NCI-H748 treated with DMSO at 0.1 percent for 48 hours (cell line): ENCODE measurements around the gene TMC2.
"Not testable (repeated sequence)": the region's sequence is repeated elsewhere in the genome, so short reads cannot be mapped to it uniquely, and the experiment has no call there.

Source experiments
- DNase-seq: peaks from one replicate; lab custom pipeline; 2025; lab: John Stamatoyannopoulos, UW

Gene TMC2

GRCh38 chr20:2663364-2663886 is 127.1 kb downstream of the TMC2 start:
- DNase-seq: no peak

- peak; percentile 96 for DNase-seq
These were observed 127.7 kb downstream of the TMC2 start, which contains the start of gene IDH3B for GRCh38 chr20:2663887-2664719. TSS of gene IDH3B (minus strand) at chr20:2664216. CDS start at chr20:2664188, 28 bp downstream.

- DNase-seq: no peak
These were observed 135.6 kb downstream of the TMC2 start for GRCh38 chr20:2671977-2672376.

- no peak for DNase-seq
These were observed 136.1 kb downstream of the TMC2 start for GRCh38 chr20:2672446-2672845.

- no peak for DNase-seq
These were observed 137.1 kb downstream of the TMC2 start for GRCh38 chr20:2673453-2673852.

- DNase-seq: no peak
These were observed 143.7 kb downstream of the TMC2 start for GRCh38 chr20:2680046-2680445.

- not testable (repeated sequence) for DNase-seq
These were observed 145.7 kb downstream of the TMC2 start for GRCh38 chr20:2682040-2682439.

GRCh38 chr20:2684817-2685216 is 148.4 kb downstream of the TMC2 start:
- DNase-seq: not testable (repeated sequence)

- DNase-seq: peak; percentile 33
These were observed 151.1 kb downstream of the TMC2 start for GRCh38 chr20:2687514-2687913.

GRCh38 chr20:2688041-2688591 is 151.7 kb downstream of the TMC2 start:
- peak; percentile 68 for DNase-seq

GRCh38 chr20:2690213-2690612 is 153.8 kb downstream of the TMC2 start:
- DNase-seq: no peak

GRCh38 chr20:2690718-2691117 is 154.3 kb downstream of the TMC2 start:
- no peak for DNase-seq

GRCh38 chr20:2691127-2691526 is 154.8 kb downstream of the TMC2 start:
- no peak for DNase-seq
